NCI-H1105 (cell line): ENCODE data around the gene IL1RAP.
"Not testable (repeated sequence)": the region's sequence is repeated elsewhere in the genome, so short reads cannot be mapped to it uniquely, and the experiment has no call there.

ENCODE experiments used
- DNase-seq: peaks from one replicate; lab custom pipeline; 2025; lab: John Stamatoyannopoulos, UW

IL1RAP gene, protein sequence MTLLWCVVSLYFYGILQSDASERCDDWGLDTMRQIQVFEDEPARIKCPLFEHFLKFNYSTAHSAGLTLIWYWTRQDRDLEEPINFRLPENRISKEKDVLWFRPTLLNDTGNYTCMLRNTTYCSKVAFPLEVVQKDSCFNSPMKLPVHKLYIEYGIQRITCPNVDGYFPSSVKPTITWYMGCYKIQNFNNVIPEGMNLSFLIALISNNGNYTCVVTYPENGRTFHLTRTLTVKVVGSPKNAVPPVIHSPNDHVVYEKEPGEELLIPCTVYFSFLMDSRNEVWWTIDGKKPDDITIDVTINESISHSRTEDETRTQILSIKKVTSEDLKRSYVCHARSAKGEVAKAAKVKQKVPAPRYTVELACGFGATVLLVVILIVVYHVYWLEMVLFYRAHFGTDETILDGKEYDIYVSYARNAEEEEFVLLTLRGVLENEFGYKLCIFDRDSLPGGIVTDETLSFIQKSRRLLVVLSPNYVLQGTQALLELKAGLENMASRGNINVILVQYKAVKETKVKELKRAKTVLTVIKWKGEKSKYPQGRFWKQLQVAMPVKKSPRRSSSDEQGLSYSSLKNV

GRCh38 chr3:190513409-190514370 lies at the start of gene IL1RAP:
IL1RAP (plus strand) TSS chr3:190514085; CDS start chr3:190564290, 50,205 bp downstream.
- peak; percentile 91 for DNase-seq

GRCh38 chr3:190467922-190468321 lies 46.0 kb upstream of the IL1RAP start:
- no peak for DNase-seq

GRCh38 chr3:190473261-190473660 lies 40.6 kb upstream of the IL1RAP start:
- DNase-seq: not testable (repeated sequence)

DNA sequence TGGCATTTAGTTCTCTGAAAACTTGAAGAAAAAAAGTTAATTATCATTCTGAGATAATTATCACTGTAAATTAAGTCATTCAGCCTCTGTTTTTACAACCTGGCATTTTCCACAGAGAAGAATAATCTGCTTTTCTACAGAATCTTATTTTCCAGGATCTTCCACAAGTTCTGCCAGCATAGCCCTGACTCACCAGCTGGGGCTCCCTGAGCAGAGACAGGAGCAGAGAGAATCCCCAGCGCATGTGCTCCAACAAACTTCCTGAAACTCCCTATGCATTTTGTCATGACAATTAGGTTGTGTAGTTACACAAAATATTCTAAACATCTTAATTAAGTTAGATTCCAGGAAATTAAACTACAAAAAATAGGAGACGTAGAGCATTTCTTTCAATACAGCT lies 32.1 kb upstream of the IL1RAP start:
- DNase-seq: no peak

DNA sequence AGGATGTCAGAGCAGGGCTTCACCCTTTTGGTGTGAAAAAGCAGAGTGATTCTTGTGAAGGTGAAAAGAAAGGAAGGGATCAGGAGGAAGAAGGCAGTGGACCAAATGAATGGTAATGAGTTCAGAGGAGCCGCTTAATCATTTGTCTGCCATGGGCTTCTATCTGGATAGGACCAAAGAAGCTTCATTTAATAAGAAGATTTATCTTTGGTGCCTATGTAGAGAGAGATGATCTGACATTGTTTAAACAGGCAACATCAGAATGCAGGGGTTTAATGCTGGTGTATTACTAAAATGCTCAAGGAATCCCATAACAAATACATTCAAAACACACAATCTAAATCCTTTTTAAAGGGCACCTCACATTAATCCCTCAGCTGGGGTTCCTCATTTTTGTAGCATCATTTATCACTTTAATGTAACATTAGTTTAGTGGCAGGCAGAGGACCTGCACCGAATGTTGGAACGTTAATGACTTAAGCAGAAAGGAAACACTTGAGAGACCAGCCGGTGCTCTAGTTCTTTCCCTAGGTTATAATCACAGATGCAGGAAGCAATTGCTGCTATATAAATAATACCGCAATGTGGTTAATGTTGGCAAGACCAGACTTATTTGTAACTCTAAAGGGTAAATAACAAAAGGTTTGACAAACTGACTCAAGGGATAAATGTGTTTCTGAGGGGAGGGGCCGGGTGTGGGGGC lies 27.9 kb upstream of the IL1RAP start:
- peak; percentile 28 for DNase-seq

DNA sequence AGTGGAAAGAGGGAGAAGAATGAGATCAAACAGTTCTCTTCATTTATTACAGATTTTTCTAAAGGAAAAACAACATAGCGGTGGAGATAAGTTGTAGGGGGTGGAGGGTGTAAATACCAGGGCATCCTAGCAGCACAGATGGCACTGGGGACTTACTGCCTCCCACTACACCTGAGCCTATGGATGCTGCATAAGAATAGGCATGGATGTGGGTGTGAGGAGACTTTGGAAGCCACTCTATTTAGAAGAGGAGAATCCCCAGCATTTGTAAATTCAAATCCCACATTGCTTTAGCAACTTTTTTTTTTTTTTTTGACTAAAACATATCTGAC lies 27.4 kb upstream of the IL1RAP start:
- no peak for DNase-seq

DNA sequence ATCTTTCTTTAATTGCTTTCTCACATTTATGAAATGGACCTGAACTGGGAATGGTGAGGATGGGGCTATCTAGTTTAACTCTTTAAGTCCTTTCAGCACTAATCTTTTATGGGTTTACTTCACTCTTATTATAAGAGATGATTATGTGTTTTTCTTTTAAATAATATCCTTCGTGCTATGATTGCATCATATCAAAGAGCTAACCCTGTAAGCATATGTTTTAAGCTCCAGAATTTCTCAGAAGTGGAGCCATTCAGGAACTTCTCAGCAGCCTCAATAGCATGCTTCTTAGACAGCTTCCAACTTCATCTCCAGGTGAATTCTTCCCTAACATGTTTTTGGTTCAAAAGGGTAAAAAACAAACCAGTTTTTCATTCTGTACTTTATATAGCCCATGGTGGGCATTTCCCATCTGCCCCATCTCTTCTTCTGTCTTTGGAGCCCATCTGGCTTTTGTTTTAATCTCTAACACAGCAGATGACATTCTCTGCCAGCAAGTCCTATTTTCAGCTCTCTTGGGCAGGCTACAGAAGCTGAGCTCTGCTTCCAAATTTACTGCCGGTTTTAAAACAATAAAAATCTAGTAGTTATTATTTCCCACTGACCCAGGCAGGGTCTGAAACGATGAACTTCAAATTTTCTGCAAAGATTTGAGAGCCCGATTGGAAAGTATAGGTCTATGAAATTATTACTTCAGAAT lies 26.8 kb upstream of the IL1RAP start:
- no peak for DNase-seq

DNA sequence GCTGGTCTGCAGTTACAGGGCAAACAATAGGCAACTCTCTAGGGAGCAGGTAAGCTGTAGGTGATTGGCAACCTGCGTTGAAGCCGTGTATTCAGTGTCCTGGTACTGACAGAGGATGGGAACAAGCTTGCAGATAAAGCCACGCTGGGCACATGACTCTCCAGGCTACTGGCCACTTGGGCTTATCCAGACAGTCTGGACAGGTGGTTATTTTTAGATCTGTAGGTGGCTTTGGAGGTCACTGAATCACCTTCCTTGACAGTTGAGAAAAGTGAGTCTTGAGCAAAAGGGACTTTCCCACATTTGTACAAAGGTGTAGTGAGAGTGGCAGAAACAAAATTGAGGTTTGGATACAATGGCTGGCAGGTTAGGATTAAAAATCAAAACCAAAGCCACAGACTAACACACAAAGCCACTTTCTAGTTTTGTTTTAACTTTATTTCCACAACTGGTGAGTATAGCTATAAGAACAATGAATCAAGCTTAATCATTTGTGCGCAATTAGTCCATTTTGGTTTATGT lies 22.3 kb upstream of the IL1RAP start:
- DNase-seq: no peak

DNA sequence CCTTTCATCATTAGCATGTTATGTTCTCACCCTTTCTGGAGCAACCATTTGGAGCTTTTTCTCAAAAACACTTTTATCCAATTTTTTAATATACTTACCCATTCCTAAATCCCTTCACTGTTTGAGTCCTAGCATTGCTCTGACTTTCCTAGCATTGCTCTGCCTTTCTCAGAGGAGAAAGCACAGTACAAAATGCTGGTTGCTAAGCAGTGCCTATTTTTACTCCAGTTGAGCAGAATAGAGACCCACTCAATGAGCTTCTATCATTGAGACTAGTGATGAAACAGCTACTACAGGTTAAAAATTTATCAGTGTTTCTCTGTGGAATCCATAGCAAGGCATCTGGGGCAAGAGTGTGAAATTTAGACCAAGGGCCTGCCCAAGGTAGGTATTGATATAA lies 21.8 kb upstream of the IL1RAP start:
- DNase-seq: no peak

DNA sequence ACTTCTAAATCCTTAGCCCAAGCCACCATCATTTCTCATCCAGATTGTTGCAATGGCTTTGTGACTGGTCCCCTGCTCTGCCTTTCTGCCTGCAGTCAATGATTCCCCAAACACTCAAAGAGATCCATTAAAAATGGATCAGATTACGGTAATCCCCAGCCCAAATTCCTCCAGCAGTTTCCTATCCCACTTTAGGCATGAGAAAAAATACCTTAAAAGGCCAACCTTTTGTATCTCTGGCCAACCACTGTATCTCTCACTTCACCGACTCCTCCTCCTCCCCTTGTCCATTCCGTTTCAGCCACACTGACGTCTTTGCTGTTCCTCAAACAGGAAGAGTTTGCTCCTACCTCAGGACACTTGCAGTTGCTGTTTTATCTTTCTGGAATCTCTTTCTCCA lies 20.9 kb upstream of the IL1RAP start:
- DNase-seq: no peak

DNA sequence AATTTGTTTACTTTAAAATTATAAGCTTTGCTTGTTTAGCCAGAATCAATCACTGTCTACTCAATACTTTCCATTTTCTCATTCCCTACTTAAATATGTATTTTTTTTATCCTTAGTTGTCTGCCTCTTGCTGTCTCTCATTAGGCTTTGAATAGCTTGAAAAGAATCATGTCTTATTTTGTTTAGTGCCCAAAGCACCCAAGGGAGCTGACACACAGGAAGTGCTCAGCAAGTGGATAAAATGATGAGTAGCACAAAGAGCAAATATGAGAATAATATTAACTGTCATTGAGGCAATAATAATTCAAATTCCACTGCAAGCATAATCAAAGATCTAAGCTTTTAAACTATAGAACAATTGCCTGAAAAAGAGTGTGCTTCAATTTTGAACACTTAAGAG lies 19.0 kb upstream of the IL1RAP start:
- DNase-seq: no peak

GRCh38 chr3:190495354-190495753 lies 18.5 kb upstream of the IL1RAP start:
- DNase-seq: no peak

DNA sequence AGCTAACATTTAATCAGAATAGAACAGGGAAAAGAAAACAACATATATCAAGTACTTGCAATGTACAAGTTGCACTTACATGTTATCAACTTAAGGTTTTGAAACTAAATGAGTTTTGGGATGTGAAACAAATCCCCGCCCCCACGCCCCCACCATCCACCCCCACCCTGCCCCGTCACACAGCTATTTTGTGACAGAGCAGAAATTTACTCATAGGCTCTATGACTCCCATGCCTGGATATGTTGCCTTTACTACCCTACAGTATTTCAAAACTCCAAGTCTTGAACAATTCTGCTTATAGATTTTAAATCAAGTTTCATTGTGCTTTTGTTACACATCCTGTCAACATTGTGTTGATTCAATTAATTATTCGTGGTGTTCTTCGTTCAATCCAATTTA lies 18.1 kb upstream of the IL1RAP start:
- DNase-seq: no peak

- no peak for DNase-seq
Observed at GRCh38 chr3:190496859-190497258, 17.0 kb upstream of the IL1RAP start.

- peak; percentile 55 for DNase-seq
Observed at GRCh38 chr3:190497811-190498210, 16.1 kb upstream of the IL1RAP start.

- DNase-seq: no peak
Observed at GRCh38 chr3:190498293-190498692, 15.6 kb upstream of the IL1RAP start.

DNA sequence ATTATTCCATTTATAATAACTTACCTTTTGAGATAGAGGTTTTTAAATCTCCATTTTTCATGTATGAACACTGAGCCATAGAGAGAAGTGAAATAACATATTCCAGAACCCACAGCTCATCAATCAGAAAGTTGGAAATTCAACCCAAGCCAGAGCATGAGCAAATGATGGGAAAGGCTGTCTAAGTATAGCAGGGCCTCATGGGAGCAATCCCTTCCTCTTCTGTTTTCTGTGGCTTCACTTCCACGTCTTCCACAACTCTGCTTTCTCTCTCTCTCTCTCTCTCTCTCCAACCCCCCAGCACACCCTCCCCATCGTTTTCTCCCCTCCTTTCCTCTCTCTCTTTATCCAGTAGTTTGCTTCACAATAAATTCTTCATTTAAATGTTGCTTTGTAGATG lies 14.8 kb upstream of the IL1RAP start:
- DNase-seq: no peak

- no peak for DNase-seq
Observed at GRCh38 chr3:190502946-190503345, 10.9 kb upstream of the IL1RAP start.

DNA sequence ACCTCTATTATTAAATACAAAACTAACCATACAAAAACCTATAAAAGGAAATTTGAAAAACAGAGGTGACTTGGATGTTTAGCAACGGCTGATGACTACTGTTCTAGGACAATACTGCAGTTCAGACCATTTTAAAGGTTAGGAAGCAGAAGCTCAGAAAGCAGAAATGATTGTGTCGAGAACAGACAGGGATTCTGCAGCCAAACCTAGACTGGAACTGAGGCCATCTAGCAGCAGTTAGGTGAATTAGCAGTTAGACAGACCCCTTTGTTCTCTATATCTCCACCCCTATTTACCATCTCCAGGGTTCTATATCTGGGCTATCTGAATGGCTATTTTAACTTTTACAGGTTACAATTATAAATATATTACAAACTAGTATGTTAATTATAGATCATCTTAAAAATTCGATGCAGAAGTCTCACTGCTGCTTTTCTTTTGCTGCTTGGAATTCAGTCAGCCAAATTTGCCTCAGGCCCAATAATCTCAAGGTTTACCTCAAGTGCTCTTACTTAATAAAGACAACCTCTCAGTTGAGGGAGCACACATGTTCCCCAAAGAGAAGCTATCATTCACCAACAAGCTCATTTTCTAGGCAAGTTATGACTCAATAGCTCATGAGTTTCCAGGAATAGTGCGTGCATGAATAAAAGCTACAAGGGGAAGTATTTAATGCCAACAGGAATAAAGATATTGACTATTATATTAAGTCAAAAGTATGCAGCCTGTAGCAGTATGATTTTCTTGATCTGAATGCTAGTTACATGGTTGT lies 9.3 kb upstream of the IL1RAP start:
- no peak for DNase-seq

- DNase-seq: no peak
Observed at GRCh38 chr3:190505381-190506003, 8.4 kb upstream of the IL1RAP start.
